Mesendoderm (in vitro differentiated cells): Measurements from ENCODE around the gene C13orf42.
"Not testable (repeated sequence)": the region's sequence is repeated elsewhere in the genome, so short reads cannot be mapped to it uniquely, and the experiment has no call there.

Experiments used
- DNase-seq: peaks from one replicate; pipeline ENCODE4 v3.0.0; 2013
- H2AK5ac ChIP-seq: 2 replicates; pipeline ENCODE4 v1.6.1; 2013; ENCODE audit warnings: low read length, inconsistent platforms
- H2BK120ac ChIP-seq: 2 replicates; pipeline ENCODE4 v1.6.1; 2013; ENCODE audit warnings: low read depth, mild to moderate bottlenecking, low read length, moderate library complexity, mixed read lengths
- H2BK15ac ChIP-seq: replicated peaks from 2 replicates; pipeline ENCODE4 v1.6.1; 2013; ENCODE audit warnings: low read depth, mild to moderate bottlenecking, moderate library complexity
- H2BK5ac ChIP-seq: 2 replicates; pipeline ENCODE4 v1.6.1; 2013; ENCODE audit warnings: low read length, inconsistent platforms
- H3K18ac ChIP-seq: 2 replicates; pipeline ENCODE4 v1.6.1; 2013; ENCODE audit warnings: mild to moderate bottlenecking, low read length, mixed read lengths
- H3K23ac ChIP-seq: one replicate; pipeline ENCODE4 v1.6.1; 2013; ENCODE audit warnings: low read length
- H3K27ac ChIP-seq: 2 replicates; pipeline ENCODE4 v1.5.1; 2013; ENCODE audit warnings: low read depth, mild to moderate bottlenecking, inconsistent platforms, low read length, moderate library complexity
- H3K27me3 ChIP-seq: 2 replicates; pipeline ENCODE4 v1.6.1; 2013; ENCODE audit warnings: low read length, control low read depth, mild to moderate bottlenecking, inconsistent platforms; ENCODE audit not compliant: insufficient read depth, poor library complexity
- H3K36me3 ChIP-seq: 2 replicates; pipeline ENCODE4 v1.6.1; 2013; ENCODE audit warnings: low read length, inconsistent platforms; ENCODE audit not compliant: control insufficient read depth, insufficient read depth
- H3K4ac ChIP-seq: one replicate; pipeline ENCODE4 v1.6.1; 2013; ENCODE audit warnings: low read depth, mild to moderate bottlenecking, low read length, moderate library complexity
- H3K4me1 ChIP-seq: 2 replicates; pipeline ENCODE4 v1.6.1; 2013; ENCODE audit warnings: low read depth, low read length, inconsistent platforms; ENCODE audit not compliant: control insufficient read depth
- H3K4me2 ChIP-seq: 2 replicates; pipeline ENCODE4 v1.6.1; 2013; ENCODE audit warnings: low read length
- H3K4me3 ChIP-seq: 2 replicates; pipeline ENCODE4 v1.5.1; 2013; ENCODE audit warnings: mild to moderate bottlenecking, low read length
- H3K56ac ChIP-seq: one replicate; pipeline ENCODE4 v1.6.1; 2013; ENCODE audit warnings: low read length
- H3K79me1 ChIP-seq: 2 replicates; pipeline ENCODE4 v1.6.1; 2013; ENCODE audit warnings: low read length, inconsistent platforms
- H3K79me2 ChIP-seq: 2 replicates; pipeline ENCODE4 v1.6.1; 2013; ENCODE audit warnings: mild to moderate bottlenecking, low read length; ENCODE audit not compliant: control insufficient read depth, insufficient read depth
- H3K9ac ChIP-seq: 2 replicates; pipeline ENCODE4 v1.6.1; 2013; ENCODE audit warnings: low read length, inconsistent platforms
- H4K5ac ChIP-seq: one replicate; pipeline ENCODE4 v1.6.1; 2013; ENCODE audit warnings: low read length
- H4K8ac ChIP-seq: one replicate; pipeline ENCODE4 v1.6.1; 2013; ENCODE audit warnings: low read depth, mild to moderate bottlenecking, control low read depth, low read length, moderate library complexity
- WGBS: extraction: QIAGEN DNeasy Blood & Tissue Kit; methylation state at CpG from one replicate; pipeline ENCODE4 v1.1.7; 2013; ENCODE audit warnings: low lambda C conversion rate, missing lambda C conversion rate; ENCODE audit not compliant: insufficient coverage; ENCODE audit errors: extremely low coverage; 5-methylcytosine and 5-hydroxymethylcytosine counted together

Gene C13orf42

GRCh38 chr13:51120873-51121272 is 9.8 kb upstream of the C13orf42 start:
- H2BK120ac ChIP-seq, H3K4me3 ChIP-seq, H4K5ac ChIP-seq, H3K9ac ChIP-seq, H3K4ac ChIP-seq, H3K36me3 ChIP-seq, H3K56ac ChIP-seq, H3K18ac ChIP-seq, H3K27me3 ChIP-seq, H2BK15ac ChIP-seq, H3K4me2 ChIP-seq, H3K23ac ChIP-seq, H3K27ac ChIP-seq, H2AK5ac ChIP-seq, H3K79me2 ChIP-seq, H4K8ac ChIP-seq, H3K79me1 ChIP-seq, H2BK5ac ChIP-seq: not testable (repeated sequence)
- WGBS, result no CpG with 5 or more reads among the region's 11 CpGs
- peaks cover 11% of the 10 kb centered on the region for H3K4me1 ChIP-seq
- peak; percentile 70 for DNase-seq

- no peak overlapping the region for H4K5ac ChIP-seq
- DNase-seq, result no peak
- no peak overlapping the region for H3K18ac ChIP-seq
- H2BK120ac ChIP-seq, result no peak overlapping the region
- H3K27me3 ChIP-seq, result no peaks in the 10 kb centered on the region
- no peak overlapping the region for H3K56ac ChIP-seq
- no peaks in the 10 kb centered on the region for H3K36me3 ChIP-seq
- WGBS, result no CpG with 5 or more reads among the region's 4 CpGs
- H3K4ac ChIP-seq, result no peak overlapping the region
- H3K79me2 ChIP-seq, result no peaks in the 10 kb centered on the region
- H3K23ac ChIP-seq, result no peak overlapping the region
- no peak overlapping the region for H4K8ac ChIP-seq
- H3K4me3 ChIP-seq, result no peak overlapping the region
- H3K4me1 ChIP-seq, result peaks cover 6% of the 10 kb centered on the region
- H2BK15ac ChIP-seq, result no peak overlapping the region
- H3K4me2 ChIP-seq, result no peak overlapping the region
- H3K9ac ChIP-seq, result no peak overlapping the region
- H2BK5ac ChIP-seq, result no peak overlapping the region
- H3K79me1 ChIP-seq, result no peaks in the 10 kb centered on the region
- H3K27ac ChIP-seq, result no peak overlapping the region
- H2AK5ac ChIP-seq, result peak overlapping the region; percentile 23
Measured at GRCh38 chr13:51118809-51119431, 7.8 kb upstream of the C13orf42 start.

- no peak overlapping the region for H2AK5ac ChIP-seq
- no peaks in the 10 kb centered on the region for H3K27me3 ChIP-seq
- H3K4me3 ChIP-seq, result no peak overlapping the region
- H3K23ac ChIP-seq, result no peak overlapping the region
- no peaks in the 10 kb centered on the region for H3K79me2 ChIP-seq
- no peak for DNase-seq
- H4K8ac ChIP-seq, result no peak overlapping the region
- H3K56ac ChIP-seq, result no peak overlapping the region
- no peak overlapping the region for H3K4me2 ChIP-seq
- no peaks in the 10 kb centered on the region for H3K36me3 ChIP-seq
- no peaks in the 10 kb centered on the region for H3K79me1 ChIP-seq
- no peak overlapping the region for H2BK120ac ChIP-seq
- H2BK5ac ChIP-seq, result no peak overlapping the region
- no peaks in the 10 kb centered on the region for H3K4me1 ChIP-seq
- H3K18ac ChIP-seq, result no peak overlapping the region
- H4K5ac ChIP-seq, result no peak overlapping the region
- H3K27ac ChIP-seq, result no peak overlapping the region
- no peak overlapping the region for H3K4ac ChIP-seq
- H3K9ac ChIP-seq, result no peak overlapping the region
- H2BK15ac ChIP-seq, result no peak overlapping the region
Measured at GRCh38 chr13:51113969-51114368, 2.9 kb upstream of the C13orf42 start.

- Histone ChIP-seq H3K79me2 (no peaks in the 10 kb centered on the region), H4K8ac (no peak overlapping the region), H2BK15ac (no peak overlapping the region), H3K4me1 (no peaks in the 10 kb centered on the region), H3K56ac (no peak overlapping the region), H3K4me3 (no peak overlapping the region), H3K36me3 (no peaks in the 10 kb centered on the region), H2BK120ac (no peak overlapping the region), H4K5ac (no peak overlapping the region), H3K9ac (no peak overlapping the region), H2BK5ac (no peak overlapping the region), H3K18ac (no peak overlapping the region), H2AK5ac (no peak overlapping the region), H3K4me2 (no peak overlapping the region), H3K27me3 (no peaks in the 10 kb centered on the region), H3K4ac (no peak overlapping the region), H3K79me1 (no peaks in the 10 kb centered on the region), H3K27ac (no peak overlapping the region), H3K23ac (no peak overlapping the region)
- no peak for DNase-seq
- WGBS, result no CpG with 5 or more reads among the region's 12 CpGs
Measured at GRCh38 chr13:51113186-51113881, 2.3 kb upstream of the C13orf42 start.

DNA sequence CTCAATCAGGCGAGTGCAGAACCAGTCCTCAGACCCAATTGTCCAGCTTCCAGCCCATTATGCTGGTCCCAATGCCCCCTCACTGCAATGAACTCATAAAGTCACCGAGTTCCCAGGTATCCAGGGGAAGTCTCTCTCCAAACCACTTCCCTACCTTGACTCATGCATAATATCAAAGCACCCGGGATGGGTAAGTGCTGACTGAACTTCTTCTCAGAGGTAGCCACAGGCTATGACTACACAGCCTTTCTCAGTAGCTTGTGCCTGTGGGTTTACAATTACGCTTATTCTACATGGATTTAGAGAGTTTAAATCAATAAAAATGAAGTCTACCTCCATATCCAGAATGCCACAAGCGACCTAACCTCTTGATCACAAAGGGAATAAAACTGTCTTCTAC is 1.7 kb upstream of the C13orf42 start:
- H3K4ac ChIP-seq, result no peak overlapping the region
- H3K4me1 ChIP-seq, result no peaks in the 10 kb centered on the region
- no peaks in the 10 kb centered on the region for H3K27me3 ChIP-seq
- H3K79me2 ChIP-seq, result no peaks in the 10 kb centered on the region
- H2BK120ac ChIP-seq, result no peak overlapping the region
- no CpG with 5 or more reads among the region's 5 CpGs for WGBS
- H2BK5ac ChIP-seq, result no peak overlapping the region
- H3K56ac ChIP-seq, result no peak overlapping the region
- H4K8ac ChIP-seq, result no peak overlapping the region
- no peak for DNase-seq
- no peak overlapping the region for H3K18ac ChIP-seq
- no peak overlapping the region for H3K23ac ChIP-seq
- no peak overlapping the region for H3K9ac ChIP-seq
- H3K27ac ChIP-seq, result no peak overlapping the region
- no peaks in the 10 kb centered on the region for H3K79me1 ChIP-seq
- H3K4me2 ChIP-seq, result no peak overlapping the region
- H3K4me3 ChIP-seq, result no peak overlapping the region
- H2AK5ac ChIP-seq, result no peak overlapping the region
- no peaks in the 10 kb centered on the region for H3K36me3 ChIP-seq
- H2BK15ac ChIP-seq, result no peak overlapping the region
- no peak overlapping the region for H4K5ac ChIP-seq

DNA sequence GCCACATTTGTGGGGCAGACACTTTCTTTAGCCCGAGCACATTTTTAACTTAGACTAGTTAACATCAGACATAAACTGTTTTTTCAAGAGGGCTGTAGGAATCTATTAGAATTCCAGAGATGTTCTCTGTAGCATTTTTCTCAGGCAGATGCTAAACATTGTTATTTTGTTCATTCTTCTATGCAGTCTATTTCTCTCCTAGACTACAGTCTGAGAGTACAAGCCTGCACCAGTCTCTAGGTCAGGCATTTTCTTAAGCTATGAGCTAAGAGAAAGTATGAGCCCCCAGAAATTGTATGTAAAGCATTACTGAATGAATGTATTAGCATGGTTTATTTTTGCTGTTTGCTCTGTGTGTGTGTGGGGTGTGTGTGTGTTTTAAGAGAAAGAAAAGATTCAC is 923 bp upstream of the C13orf42 start:
- Histone ChIP-seq H3K56ac (no peak overlapping the region), H3K23ac (no peak overlapping the region), H3K4me1 (no peaks in the 10 kb centered on the region), H3K36me3 (no peaks in the 10 kb centered on the region), H2BK120ac (no peak overlapping the region), H3K4me3 (no peak overlapping the region), H3K4ac (no peak overlapping the region), H2BK15ac (no peak overlapping the region), H3K27ac (no peak overlapping the region), H3K79me2 (no peaks in the 10 kb centered on the region), H4K5ac (no peak overlapping the region), H4K8ac (no peak overlapping the region), H3K9ac (no peak overlapping the region), H2AK5ac (no peak overlapping the region), H3K79me1 (no peaks in the 10 kb centered on the region), H3K4me2 (no peak overlapping the region), H3K18ac (no peak overlapping the region), H3K27me3 (no peaks in the 10 kb centered on the region), H2BK5ac (no peak overlapping the region)
- WGBS, result no CpG with 5 or more reads among the region's 1 CpG
- no peak for DNase-seq
